ENCODE data around the gene MEF2A.

The MEF2A gene

DNA sequence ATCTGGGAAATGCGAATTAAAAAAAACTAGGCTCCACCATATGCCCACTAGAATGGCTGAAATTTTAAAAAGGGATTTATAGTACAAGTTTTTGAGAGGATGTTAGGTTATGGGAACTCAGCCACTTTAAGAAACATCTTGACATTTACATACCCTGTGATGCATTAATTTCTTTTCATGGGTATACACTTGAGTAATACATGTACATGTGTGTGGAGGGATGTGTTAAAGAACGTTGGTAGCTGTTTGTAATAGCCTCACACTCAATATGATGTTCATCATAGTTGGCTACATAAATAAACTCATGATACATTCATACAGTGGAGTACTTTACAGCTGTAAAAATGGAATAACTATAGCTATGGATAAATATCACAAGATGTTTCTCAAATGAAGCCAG lies 40.9 kb downstream of the MEF2A start:
- DNase-seq: no peak

DNA sequence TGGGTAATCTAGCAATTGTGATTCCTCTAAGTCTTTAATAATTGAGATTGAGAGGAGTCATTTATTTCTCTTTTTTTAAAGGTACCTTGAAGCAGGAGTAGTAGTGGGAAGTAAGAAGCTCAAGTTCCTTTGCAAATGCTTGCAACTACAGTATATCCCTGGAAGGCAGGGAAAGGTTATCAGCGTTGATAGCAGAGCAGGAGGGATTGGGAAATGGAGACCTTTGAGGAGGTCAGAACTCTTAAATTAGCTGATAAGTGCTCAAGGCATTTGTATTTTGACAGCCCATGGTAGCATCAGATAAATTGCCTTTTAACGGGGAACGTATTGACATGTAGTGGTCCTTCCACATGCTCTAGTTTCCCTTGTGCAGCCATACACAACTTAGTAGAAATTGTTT lies 47.7 kb downstream of the MEF2A start:
- no peak for DNase-seq

DNA sequence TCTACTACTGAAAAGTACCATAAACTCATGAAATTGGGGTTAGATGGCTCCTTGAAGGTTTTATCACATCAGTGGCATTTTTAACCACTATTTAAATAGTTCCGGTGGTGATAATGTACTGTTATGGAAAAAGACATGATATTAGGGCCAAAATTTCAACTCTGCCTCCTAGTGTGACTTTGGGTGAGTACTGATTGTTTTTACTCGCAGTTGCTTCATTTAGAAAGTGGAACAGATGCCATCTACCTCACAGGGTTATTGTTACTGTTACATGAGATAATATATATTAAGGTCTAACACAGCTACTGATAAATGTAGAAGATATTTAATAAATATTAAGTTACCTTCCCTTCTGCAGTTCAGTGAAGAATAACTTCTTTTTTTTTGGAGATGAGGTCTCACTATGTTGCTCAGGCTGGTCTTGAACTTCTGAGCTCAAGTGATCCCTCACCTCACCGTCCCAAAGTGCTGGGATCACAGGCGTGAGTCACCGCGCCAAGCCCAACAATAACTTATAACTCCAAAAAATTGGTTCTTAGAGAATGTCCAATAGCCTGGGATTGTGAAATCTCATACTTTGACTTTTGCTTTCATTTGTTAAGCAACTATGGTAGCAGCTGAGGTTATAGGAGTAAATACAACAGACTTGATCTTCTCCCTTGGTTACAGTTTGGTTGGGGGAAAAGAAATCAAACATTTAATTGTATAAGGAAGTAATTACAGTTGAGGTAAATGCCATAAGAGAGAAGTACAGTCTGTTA lies 48.3 kb downstream of the MEF2A start:
- DNase-seq: no peak

DNA sequence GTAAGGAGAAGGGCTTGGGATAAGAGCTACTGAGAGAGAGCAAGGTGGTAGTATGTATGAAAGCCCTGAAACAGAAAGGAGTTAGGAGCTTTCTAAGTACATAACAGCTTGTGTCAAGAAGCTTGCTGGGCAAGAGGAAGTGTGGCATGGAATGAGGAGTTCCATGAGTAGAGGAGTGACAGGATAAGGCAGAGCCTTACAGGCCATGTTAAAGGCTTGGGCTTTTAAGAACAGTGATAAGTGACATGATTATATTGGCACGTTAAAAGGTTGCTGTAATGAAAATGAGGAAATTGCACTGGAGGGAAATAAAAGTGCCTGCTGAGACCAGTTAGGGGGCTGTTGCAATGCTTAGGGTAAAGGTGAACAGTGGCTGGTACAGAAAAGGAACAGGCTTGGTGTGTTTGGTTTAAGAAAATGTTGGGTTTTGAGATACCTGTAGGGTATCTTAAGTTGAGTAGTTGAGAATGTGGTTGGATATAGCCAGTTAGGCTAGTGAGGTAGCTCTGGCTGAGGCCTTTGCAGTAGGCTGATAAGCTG lies 49.0 kb downstream of the MEF2A start:
- peak; percentile 5 for DNase-seq

DNA sequence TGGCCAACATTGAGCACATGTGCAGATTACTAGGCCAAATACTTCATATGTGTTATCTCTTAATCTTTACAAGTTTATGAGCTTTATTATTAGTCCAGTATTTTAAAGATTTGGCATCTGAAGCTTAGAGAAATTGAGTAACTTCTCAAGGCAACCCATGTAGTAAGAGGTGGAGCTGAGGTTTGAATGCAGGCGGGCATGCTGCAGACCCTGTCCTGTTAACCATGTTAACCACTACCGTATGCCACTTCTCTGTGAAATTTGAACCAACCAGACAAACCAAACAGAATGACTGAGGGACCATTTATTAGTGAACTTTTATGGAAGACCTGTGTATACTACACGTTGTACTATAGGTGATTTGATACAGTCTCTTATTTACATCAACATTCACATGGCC lies 49.7 kb downstream of the MEF2A start:
- DNase-seq: no peak

DNA sequence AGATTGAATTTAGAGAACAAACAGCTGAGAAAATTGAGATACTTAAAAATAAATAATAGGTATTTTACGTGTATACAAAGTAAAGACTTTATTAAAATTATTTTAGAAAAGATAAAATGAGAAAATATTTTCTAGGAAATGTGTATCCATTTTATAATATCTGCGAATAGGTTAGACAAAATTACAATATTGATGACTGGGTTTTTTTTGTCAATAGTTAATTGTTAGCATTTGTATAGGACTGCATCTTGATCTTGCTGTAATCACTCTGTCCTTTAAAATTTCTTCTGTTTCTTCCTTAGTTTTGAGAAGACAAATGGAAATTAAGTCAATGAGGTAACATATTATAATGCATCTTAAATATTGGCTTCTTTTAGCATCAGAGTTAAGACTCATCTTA lies 50.3 kb downstream of the MEF2A start:
- DNase-seq: no peak

DNA sequence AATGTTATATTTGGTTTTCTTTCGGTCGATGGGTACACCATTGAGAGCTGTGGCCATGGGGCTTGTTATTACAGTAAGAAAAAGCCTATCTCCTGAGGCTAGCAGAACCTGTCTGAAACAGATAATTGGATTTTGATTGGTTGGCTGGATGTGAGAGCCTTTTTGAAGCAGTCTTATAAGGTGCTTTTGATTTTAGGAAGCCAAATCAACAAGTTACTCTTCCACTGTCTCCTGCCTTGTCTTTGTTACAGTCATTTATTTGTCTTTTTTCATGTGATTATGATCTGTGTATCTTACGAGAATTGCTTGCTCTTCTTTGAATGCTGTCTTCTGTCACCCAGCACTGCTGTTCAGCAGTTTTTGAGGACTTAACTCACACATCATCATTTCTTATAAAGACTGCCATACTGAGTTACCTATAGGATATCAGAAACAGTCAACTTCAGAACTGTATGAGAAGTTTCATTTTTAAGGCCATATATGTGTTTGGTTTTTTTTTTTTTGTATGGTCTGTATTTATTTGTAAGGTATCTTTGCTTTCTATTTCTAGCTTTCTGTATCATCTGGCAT lies 51.1 kb downstream of the MEF2A start:
- no peak for DNase-seq

DNA sequence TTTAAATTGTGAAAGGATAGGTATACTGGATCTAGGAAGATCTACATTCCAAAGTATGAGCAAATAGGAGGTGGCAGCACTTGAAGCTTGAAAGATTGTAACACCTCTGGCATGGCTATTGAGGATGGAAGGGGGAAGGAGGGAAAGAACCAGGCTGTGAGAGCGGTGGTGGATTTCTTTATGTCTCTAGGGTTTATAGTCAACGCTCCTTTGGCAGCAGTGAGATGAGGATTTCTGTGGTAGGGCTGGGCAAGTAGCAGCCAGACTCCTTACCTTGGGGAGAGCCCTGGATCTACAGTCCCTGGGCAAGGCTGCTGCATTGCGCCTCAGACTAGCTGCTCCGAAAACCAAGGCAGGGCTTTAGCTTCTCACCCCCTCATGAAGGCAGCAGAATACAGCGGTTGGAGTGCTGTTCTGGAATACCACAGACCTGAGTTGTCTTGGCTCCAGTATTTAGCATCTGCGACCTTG lies 53.2 kb downstream of the MEF2A start:
- no peak for DNase-seq

DNA sequence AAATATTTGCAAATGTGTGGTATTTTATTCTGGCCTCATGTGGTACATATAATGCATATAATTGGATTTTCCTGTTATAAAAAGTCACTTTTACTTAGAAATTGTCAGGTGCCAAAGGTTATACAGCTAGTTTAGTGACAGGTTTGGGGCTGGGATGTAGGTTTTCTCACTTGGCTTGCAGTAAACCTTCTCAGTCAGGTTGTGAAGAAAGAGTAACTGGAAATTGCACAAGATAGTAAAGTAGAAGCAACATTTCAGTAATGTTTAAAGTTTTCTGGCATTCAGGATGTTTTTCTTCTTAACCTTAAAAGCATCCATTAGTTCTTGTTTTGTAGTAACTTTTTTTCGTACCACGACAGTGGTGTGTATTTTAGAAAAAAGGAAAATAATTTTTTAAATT lies 53.9 kb downstream of the MEF2A start:
- no peak for DNase-seq

DNA sequence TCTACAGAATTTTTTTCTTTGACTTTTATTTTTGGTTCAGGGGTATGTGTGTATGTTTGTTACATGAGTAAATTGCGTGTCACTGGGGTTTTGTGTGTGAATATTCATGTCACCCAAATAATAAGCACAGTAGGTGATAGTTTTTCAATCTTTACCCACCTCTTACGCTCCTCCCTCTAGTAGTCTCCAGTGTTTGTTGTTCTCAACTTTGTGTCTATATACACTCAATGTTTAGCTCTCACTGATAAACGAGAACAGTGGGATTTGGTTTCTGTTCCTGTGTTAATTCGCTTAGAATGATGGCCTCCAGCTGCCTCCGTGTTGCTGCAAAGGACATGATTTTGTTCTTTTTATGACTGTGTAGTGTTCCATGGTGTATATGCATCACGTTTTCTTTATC lies 54.4 kb downstream of the MEF2A start:
- no peak for DNase-seq

DNA sequence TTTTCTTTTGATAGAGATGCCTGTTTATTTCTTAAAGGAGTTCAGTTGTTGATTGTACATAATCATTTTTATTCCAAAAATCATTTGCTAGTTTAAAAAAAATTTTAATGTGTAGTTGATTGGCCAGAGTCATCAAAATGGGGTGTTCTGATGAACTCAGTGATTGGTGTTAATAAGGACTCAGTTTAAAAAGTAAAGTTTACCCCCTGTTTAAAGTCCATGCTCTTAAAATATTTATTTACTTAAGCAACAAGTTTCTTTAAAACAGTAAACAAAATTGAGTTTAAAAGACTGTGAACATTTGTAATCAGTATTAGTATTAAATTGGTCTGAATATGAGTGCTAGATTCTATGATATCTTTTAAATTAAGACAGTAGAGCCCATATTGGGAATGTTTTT lies 56.0 kb downstream of the MEF2A start:
- DNase-seq: no peak

DNA sequence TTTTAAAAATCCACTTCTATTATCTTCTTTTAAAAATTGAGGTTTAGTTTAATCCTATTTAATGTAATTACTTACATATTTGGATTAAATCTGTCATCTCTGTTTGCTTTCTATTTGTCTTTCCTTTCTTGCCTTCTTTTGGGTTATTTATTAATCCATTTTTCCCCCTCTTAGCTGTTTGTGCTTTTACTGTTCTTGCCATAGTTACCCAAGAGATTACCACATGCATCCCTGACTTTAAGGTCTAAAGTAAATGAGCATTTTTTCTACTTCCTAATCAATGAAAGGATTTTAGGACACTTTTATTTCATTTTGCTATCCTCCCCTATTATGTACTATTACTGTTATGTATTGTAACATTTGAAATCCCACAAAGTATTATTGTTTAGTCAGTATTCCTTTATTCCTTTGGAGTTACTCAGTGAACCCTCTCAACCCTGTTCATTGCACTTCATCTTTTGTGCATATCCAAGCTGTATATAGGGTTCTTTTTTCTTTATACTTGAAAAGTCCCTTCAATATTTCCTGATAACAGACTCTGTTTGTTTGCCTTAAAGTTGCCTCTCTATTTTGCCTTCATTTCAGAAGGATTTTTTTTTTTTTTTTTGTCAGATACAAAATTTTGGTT lies 62.7 kb downstream of the MEF2A start:
- DNase-seq: no peak

DNA sequence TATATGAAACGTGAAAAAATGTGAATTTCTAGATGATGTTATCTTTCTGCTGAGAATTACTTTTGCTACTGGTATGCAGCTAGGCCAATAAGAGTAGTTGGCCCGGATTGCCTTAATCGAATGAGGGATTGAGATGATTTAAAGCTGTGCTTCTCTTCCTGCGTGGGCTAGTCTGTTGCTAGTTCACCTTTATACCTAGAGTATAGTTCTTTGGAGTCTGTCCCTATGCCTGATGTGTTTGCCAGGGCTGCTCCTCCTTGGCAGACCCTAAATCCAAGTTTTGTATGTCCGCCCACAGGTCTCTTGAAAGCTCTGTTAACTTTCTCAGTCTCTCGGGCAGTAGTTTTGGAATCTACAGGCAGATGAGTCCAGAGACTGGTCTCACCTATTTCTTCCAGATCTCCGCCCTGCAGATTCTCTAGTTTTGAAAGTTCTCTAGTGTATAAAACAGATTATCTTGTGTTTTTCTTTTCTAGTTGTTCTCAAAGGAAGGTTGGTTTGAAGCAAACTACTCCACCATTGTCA lies 64.9 kb downstream of the MEF2A start:
- no peak for DNase-seq

DNA sequence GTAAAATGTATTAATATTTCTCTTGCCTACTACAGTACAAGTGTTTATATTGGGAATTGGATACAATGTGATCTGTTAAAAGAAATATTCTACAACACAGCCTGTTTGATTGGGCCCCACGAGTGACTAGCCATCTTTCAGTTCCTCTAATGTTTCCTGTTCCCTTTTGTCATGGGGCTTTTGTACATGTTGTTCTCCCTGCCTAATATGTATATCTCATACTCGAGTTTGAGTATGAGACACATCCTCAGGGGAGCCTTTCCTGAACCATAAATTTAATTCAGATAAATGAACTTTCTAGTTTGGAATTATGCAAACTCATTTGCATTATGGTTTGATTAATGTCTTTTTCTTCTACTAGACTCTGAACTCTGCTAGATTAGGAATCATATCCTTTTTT lies 65.5 kb downstream of the MEF2A start:
- no peak for DNase-seq

DNA sequence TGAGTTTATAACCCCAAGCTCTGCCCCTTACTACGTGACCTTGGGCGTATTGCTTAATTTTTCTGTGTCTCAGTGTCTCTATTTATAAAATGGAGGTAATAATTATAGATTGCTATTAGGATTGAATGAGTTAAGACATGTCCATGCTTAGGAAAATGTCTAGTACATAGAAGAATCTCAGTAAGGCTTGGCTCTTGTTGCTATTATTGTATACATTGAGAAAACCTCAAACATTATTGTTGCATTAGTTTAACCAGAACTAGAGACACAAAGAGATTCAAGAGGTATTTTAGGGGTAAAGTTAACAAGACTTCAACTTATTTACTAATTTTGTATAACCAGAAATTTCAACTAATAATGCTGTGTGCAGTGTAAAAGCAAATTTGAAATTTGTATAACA lies 66.7 kb downstream of the MEF2A start:
- no peak for DNase-seq

DNA sequence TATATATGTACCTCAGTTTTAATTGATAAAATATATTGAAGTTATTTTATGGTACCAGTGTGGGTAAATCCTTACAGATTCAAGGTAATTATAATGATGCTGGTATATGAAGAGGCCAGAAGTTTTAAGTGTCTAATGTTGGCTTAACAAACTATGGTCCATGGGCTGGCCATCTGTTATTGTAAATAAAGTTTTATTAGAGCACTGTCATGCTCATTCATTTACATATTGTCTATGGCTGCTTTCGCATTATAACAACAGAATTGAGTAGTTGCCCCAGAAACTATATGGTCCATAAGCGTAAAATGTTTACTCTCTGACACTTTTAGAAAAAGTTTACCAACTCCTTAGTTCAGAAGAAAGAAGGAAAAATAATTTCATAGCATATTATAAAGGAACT lies 67.9 kb downstream of the MEF2A start:
- DNase-seq: no peak

DNA sequence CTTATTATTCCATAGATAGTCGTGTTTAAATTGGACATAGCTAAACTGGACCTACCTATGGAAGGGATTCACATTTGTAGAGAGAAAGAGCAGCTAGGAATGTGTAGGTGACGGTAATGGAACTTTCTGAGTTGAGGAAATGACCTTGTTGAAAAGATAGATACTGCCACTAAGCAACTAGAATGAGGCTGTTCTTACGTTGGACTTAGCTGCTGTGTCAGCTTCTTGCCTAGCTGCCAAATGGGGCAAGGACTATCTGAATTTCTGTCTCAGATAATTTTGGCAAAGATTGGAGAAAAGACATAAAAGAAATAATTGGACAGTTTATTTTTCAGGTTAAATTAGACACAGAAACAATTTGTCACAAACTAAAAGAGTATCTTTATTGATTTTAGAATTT lies 68.8 kb downstream of the MEF2A start:
- DNase-seq: no peak

DNA sequence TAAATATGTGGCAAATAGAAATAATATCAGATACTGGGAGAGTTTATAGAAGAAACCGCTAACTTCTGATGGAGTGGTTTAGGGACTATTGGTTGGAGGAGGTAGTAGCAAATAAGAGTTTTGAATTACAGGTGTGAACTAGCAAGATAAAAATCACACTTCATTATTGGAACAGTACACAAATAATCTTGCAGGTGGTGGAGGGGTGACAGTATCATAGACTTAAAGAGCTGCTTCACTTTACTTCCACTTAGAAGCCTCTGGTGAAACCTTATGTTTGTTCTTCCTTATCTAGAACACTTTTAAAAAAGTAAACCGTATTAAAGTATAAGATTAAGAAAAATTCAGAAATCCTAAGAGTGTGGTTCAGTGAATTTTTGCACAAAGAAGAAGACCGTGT lies 69.4 kb downstream of the MEF2A start:
- no peak for DNase-seq

DNA sequence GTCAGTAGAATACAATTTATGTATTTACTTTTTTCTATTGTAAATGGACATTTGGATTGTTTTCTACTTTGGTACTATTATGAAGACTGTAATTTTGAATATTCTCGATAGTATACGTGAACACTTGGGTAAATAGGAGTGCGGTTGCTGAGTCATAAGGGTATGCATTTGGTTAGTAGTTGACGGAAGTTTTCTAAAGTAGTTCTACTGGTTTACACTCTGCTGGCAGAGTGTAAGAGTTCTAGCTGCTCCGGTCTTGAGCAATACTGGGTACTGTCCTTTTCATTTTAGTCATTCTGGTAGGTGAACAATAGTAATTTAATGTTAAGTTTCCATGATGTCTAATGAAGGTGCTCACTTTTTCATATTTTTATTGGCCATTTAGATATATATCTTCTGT lies 70.0 kb downstream of the MEF2A start:
- no peak for DNase-seq

DNA sequence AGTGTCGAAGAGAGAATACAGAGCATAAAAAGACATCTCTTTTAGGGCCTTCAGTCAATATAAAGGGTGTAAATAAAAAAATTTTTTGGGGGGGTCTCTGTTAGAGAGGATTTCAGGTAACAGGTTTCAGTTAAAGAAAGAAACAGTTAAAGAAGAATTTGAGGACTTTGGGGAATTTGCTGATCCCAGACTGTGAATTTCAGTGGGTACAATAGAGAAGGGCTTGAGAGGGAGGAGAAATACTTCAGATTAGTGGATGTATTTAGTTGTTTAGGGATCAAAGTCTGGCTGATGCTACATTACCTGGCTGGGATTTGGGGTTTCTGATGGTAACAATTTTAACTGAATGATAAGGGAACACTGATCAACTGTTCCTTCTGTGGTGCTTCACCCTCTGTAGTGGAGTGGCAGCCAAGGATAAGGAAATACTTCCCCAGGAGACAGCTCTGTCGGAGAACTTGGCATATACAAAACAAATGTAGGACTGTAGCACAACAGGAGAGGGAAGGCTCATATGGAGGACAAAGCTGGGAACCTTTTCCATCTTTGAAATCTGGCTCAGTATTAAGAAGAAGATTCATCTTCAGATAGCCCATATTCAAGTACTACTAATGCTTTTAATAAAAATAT lies 79.2 kb downstream of the MEF2A start:
- DNase-seq: no peak

DNA sequence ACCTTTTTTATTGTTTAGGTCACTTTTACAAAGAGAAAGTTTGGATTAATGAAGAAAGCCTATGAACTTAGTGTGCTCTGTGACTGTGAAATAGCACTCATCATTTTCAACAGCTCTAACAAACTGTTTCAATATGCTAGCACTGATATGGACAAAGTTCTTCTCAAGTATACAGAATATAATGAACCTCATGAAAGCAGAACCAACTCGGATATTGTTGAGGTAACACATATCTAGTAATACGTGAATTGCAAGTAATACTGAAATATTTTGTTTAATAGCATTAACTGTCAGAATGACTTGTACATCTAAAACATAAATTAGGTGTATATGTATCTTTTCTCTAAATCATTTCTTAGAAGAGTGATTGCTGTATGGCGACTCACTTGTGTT lies 79.8 kb downstream of the MEF2A start:
- no peak for DNase-seq

DNA sequence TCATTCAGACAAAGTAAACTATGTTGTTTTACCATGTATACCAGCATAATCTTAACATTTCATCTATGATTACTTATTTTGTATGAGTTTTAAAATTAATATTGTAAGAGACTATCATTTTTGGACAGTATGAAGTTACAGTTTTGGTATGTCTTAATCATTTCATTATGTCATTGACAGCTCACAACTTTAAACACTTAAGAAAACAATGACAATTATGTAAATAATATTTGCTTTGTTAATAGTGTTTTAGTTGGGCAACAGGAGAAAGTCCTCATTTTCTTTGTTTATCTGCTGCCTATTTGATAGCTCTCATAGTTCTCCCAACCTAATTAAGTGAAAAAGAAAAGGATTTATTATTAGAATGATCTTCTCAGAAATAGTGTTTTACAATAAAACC lies 80.2 kb downstream of the MEF2A start:
- no peak for DNase-seq

DNA sequence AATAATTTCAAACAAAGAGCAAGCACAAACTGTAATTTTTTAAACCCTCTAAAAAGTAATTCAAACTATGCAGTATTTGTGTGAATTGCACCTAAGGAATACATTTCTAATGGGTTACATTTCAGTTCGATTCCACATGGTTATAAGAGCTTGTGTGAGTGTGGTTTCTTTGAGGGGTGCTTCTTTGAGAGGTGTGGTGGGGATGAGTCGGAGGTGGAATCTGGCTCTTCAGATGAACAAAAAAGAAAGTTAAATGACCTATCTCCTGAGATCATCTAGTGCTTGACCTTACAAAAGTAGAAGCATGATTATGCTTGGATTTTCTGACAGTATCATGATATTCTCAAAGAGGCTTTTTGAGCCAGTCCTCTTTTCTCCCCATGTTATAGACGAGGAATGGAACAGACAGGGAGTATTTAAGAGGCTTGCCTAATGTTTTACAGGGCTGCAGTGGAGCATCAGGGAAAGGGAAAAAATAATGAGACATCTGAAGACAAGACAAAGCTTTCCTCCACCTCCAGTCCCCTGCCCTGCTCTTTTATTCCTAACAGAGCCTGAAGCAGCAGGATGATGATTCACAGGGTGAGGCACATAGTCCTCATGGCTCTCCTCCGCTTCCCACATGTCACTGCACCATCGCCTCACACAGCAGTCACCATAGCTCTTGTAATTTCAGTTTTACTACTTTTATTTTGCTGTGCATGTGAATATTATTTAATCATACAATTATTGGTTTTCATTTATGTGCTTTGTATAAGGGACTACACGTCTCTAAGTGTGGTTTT lies 85.4 kb downstream of the MEF2A start:
- no peak for DNase-seq
